Activated CD4-positive, alpha-beta memory T cell treated with anti-CD3 and anti-CD28 coated beads for 36 hours (primary cell): Measurements from ENCODE around the gene IGFBP5. TPM values are rescaled to one million over a fixed set of nuclear protein-coding genes. Genes with fewer than 3 reads are reported as not detected.

Experiments used
- CTCF ChIA-PET: fragments of 350-600 bp; sonication (Branson Sonifier 250); formaldehyde crosslinking; loops from one replicate; lab custom pipeline; 2021; ENCODE audit warnings: antibody characterized with exemption, inconsistent platforms; lab: Charles Lee
- POLR2A ChIA-PET: fragments of 350-600 bp; sonication (Branson Sonifier 250); formaldehyde crosslinking; loops from one replicate; lab custom pipeline; 2021; ENCODE audit warnings: antibody characterized with exemption; lab: Charles Lee
- DNase-seq: peaks from one replicate; pipeline ENCODE4 v3.0.0-alpha.2; 2020
- H3K27ac Mint-ChIP-seq: one replicate; pipeline ENCODE4 v1.8.0; 2021; ENCODE audit warnings: mixed read lengths
- H3K27me3 Mint-ChIP-seq: one replicate; pipeline ENCODE4 v1.8.0; 2021; ENCODE audit warnings: mixed read lengths
- H3K36me3 Mint-ChIP-seq: one replicate; pipeline ENCODE4 v1.8.0; 2021; ENCODE audit warnings: mixed read lengths
- H3K4me1 Mint-ChIP-seq: one replicate; pipeline ENCODE4 v1.8.0; 2021; ENCODE audit warnings: low read depth, mixed read lengths
- H3K4me3 Mint-ChIP-seq: one replicate; pipeline ENCODE4 v1.8.0; 2021; ENCODE audit warnings: mild to moderate bottlenecking, mixed read lengths
- H3K9me3 Mint-ChIP-seq: one replicate; pipeline ENCODE4 v1.8.0; 2021; ENCODE audit warnings: mixed read lengths
- intact Hi-C: fragments of 100-400 bp; cut with micrococcal nuclease; formaldehyde crosslinking; loops from one replicate; pipeline ENCODE4 v1.15.1; 2023
- total RNA-seq, 2 experiments: library from RNA; stranded (reverse); gene quantifications; one replicate each; pipeline ENCODE4 v1.2.3, GENCODE V29; 2021

IGFBP5 gene
- total RNA-seq, 2 experiments from 2014 or later = not detected

DNA sequence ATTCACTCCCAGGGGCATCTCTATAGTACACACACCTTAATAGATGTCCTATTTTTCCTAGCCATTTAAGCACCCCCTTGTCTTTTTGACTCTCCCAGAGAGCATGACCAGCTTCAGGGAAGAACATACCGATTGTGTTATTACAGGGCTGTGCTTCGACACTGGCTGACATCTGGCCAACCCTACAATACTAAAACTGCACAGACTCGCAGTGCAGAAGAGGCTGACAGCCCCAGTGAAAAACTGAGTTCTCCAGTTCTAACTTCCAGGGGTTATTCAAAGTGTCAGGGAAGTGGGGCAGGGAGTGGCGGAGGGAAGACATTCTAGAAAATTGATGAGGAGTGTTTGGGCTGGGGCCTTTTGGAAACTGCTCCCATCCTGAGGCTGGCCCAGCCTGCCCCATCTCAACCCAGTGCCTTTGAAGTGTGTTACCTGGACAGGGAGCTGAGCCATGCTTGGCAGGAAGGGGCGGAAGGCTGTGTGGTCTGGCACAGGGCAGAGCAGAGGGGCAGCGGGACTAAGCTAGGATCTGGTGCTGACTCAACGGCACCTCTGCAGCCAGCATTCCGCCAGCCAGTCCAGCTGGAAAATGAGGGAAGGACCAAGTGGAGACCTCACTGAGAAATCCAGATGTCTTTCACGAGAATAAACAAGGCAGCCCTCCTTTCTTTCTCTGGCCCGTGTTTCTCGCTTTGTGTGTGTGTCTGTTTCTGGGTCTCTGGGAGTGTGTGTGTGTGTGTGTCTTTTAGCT lies 15.4 kb upstream of the IGFBP5 start:
- Mint-ChIP-seq H3K36me3 (no peaks in the 10 kb centered on the region), H3K4me3 (no peak overlapping the region), H3K27ac (no peak overlapping the region), H3K9me3 (peaks cover 6% of the 10 kb centered on the region), H3K27me3 (peaks cover 4% of the 10 kb centered on the region), H3K4me1 (no peaks in the 10 kb centered on the region)
- DNase-seq = no peak
- intact Hi-C loops = no loop called here
- ChIA-PET CTCF (no interaction called here), POLR2A (no interaction called here)

DNA sequence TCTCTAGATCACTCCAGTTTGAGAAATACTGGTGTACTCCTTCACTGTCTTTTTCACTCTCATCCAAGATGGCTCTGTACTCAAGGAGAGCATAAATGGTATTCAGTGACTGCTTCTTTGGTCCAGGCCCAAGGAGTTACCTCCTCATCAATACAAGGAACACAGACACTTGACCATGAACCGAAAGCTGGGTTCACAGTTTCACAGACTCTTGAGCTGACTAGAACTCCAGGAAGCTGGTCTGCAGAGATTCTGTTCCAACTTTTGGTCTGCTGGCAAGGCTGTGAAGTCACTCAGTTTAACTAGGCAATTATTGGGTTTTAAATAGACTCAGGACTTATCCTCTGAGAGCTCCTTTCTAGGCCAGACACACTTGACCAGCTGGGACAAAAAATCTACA lies 7.4 kb upstream of the IGFBP5 start:
- ChIA-PET CTCF (no interaction called here), POLR2A (no interaction called here)
- no peaks in the 10 kb centered on the region for H3K9me3 Mint-ChIP-seq
- no peak for DNase-seq
- no peaks in the 10 kb centered on the region for H3K36me3 Mint-ChIP-seq
- peaks cover 4% of the 10 kb centered on the region for H3K27me3 Mint-ChIP-seq
- H3K4me1 Mint-ChIP-seq = no peaks in the 10 kb centered on the region
- intact Hi-C loops = no loop called here
- H3K27ac Mint-ChIP-seq = no peak overlapping the region
- no peak overlapping the region for H3K4me3 Mint-ChIP-seq

DNA sequence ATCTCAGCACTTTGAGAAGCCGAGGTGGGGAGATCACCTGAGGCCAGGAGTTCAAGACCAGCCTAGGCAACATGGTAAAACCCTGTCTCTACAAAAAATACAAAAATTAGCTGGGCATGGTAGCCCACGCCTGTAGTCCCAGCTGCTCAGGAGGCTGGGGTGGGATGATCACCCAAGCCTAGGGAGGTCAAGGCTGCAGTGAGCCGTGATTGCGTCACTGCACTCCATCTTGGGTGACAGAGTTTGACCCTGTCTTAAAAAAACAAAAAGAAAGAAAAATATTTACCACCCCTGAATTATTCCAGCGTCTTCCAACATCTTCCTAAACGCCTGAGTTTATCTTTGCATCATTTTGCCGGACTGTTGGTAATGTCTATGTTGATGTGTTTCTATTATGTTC lies 6.2 kb upstream of the IGFBP5 start:
- no peak for DNase-seq
- peaks cover 12% of the 10 kb centered on the region for H3K27me3 Mint-ChIP-seq
- CTCF ChIA-PET = no interaction called here
- H3K36me3 Mint-ChIP-seq = no peaks in the 10 kb centered on the region
- no peak overlapping the region for H3K4me3 Mint-ChIP-seq
- intact Hi-C loops = no loop called here
- no peaks in the 10 kb centered on the region for H3K4me1 Mint-ChIP-seq
- POLR2A ChIA-PET = no interaction called here
- H3K9me3 Mint-ChIP-seq = no peaks in the 10 kb centered on the region
- H3K27ac Mint-ChIP-seq = no peak overlapping the region

DNA sequence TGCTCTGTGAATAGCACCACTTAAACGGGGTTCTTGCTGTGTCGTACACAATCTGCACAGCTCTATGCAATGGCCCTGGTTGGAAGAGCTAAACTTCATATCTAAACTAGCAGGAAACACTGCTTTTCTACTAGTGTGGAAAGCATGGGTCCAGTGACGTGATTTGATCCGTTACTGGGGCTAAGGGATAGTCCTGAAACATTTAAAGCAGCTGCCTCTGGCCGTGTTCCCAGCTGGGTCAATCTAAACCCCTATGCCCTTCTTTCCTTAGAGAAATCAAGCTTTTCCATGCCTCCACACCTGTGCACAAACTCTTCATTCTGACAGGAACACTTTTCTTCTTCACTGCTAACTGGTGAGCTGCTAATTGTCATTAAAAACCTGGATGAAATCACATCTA lies 5.4 kb upstream of the IGFBP5 start:
- H3K36me3 Mint-ChIP-seq = no peaks in the 10 kb centered on the region
- no peak for DNase-seq
- ChIA-PET CTCF (interaction anchor here (1.4 kb wide), 1 partner anchor 15 kb away, joined by 3 read pairs; no protein-coding TSS in a partner anchor), POLR2A (no interaction called here)
- H3K9me3 Mint-ChIP-seq = no peaks in the 10 kb centered on the region
- intact Hi-C loops = no loop called here
- H3K4me3 Mint-ChIP-seq = no peak overlapping the region
- peaks cover 19% of the 10 kb centered on the region for H3K27me3 Mint-ChIP-seq
- no peaks in the 10 kb centered on the region for H3K4me1 Mint-ChIP-seq
- no peak overlapping the region for H3K27ac Mint-ChIP-seq

DNA sequence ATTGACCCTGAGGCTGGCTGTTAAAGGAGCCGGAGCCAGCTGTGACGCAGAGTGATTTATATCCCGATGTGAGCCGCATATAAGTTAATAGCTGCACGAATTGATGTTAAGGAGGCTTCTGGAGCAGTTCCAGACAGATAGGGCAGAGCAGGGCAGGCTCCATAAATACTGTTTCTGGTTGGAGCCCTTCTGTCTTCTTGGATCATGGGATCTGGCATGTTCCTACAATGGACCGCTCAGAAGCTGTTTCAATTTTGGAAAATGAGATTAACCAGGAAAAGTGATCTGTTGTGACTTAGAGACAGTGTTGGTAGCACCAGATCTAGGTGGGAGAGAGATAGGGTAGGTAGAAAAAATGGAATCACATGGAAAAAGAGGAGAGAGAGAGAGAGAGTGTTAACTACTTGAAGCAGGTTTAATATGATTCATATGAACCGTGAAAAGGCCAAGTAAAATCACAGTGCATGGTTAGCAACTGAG lies 4.8 kb upstream of the IGFBP5 start:
- POLR2A ChIA-PET = no interaction called here
- Mint-ChIP-seq H3K4me3 (no peak overlapping the region), H3K27ac (no peak overlapping the region), H3K9me3 (no peaks in the 10 kb centered on the region), H3K4me1 (no peaks in the 10 kb centered on the region), H3K36me3 (no peaks in the 10 kb centered on the region), H3K27me3 (peaks cover 22% of the 10 kb centered on the region)
- CTCF ChIA-PET = interaction anchor here (1.4 kb wide), 1 partner anchor 16 kb away, joined by 3 read pairs; no protein-coding TSS in a partner anchor
- intact Hi-C loops = no loop called here
- DNase-seq = no peak

DNA sequence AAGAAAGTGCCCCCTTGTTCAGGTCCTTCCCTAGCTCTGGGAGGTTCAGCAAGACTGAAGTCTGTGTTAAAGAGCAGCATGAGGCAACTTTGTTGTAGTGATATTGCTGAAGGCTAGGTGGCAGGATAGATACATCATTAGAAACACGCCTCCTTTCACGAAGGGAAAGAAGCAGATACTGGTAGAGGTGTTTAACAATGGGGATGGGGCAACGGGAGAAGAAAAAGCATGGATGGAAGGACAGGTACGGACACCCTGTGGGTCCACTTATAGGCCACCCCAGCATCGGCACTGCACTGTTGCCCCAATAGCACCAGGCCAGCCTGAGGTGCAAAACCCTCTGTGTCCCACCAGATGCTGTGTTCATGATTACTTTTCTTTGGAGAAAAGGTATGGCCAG lies 3.5 kb upstream of the IGFBP5 start:
- ChIA-PET CTCF (interaction anchor here (0.7 to 2.0 kb wide), 5 partner anchors 17 to 1014 kb away, joined by 3 to 7 read pairs (median 3); no protein-coding TSS in a partner anchor), POLR2A (no interaction called here)
- Mint-ChIP-seq H3K27ac (no peak overlapping the region), H3K36me3 (no peaks in the 10 kb centered on the region), H3K27me3 (peaks cover 30% of the 10 kb centered on the region), H3K4me1 (peaks cover 1% of the 10 kb centered on the region), H3K4me3 (no peak overlapping the region), H3K9me3 (no peaks in the 10 kb centered on the region)
- intact Hi-C loops = loop anchor here (1.0 to 10.0 kb wide), 5 partner anchors 48 to 1014 kb away; no protein-coding TSS in a partner anchor
- no peak for DNase-seq

DNA sequence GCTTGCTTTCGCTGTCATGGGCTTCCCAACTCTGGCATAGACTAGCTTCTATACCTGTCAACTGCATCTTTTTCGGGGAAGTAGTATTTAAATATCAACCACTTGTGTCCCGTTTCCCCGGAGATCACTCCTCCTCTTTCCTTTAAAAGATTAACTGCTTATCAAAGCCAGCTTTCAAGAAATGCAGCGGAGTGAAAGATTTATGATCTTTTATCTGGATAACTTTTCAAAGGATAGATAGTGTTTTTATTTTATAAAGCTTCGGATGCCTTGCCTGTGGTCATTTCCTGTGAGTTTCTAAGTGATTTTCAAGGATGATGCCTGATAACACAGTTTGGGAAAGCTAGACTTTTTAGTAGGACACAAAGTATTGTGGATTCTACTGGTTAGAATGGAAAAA lies 2.9 kb upstream of the IGFBP5 start:
- Mint-ChIP-seq H3K4me1 (peaks cover 5% of the 10 kb centered on the region), H3K4me3 (no peak overlapping the region), H3K9me3 (no peaks in the 10 kb centered on the region), H3K27ac (no peak overlapping the region), H3K27me3 (peaks cover 35% of the 10 kb centered on the region), H3K36me3 (no peaks in the 10 kb centered on the region)
- intact Hi-C loops = loop anchor here (2.0 to 10.0 kb wide), 4 partner anchors 49 to 917 kb away; no protein-coding TSS in a partner anchor
- DNase-seq = no peak
- ChIA-PET CTCF (interaction anchor here (0.7 to 2.0 kb wide), 5 partner anchors 16 to 1015 kb away, joined by 3 to 7 read pairs (median 3); no protein-coding TSS in a partner anchor), POLR2A (no interaction called here)

DNA sequence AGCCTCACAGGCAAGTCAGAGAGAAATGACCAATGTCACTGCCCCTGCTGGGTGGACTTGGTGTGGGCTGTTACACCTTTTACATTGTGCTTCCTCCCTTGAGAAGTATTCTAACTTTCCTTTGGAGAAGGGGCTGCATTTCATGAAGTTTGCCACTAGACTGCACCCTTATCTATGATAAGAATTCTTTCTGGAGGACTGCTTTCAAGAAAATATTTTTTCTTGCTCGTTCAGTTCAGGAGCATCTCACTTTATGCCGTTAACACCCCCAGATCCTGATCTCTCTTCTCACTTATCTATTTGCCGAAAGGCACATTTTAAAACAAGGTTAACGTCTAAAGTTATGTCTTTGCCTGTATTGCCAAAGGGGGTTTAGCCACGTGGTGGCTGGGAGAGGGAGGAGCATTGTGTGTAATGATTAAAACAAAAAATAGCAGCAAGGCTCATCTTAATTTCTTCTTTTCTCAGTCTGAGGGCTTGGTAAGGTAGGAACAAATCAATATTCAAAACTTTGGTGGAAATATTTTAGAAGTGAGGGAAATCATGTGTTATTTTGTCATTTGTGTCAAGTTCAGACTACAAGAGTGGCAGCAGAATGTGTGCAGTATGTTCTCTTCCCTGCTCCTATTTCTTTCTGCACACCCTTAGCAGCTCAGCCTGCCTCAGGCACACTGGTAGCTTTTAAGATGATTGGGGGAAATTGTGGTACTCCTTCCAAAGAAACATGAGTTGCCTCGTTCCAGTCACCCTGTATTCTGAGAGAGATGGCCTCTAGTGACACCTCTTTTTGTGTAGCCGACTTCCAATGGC lies 1.6 kb upstream of the IGFBP5 start:
- POLR2A ChIA-PET = no interaction called here
- no peak overlapping the region for H3K27ac Mint-ChIP-seq
- peaks cover 42% of the 10 kb centered on the region for H3K27me3 Mint-ChIP-seq
- no peaks in the 10 kb centered on the region for H3K36me3 Mint-ChIP-seq
- H3K4me1 Mint-ChIP-seq = peaks cover 16% of the 10 kb centered on the region
- intact Hi-C loops = loop anchor here (5.0 to 10.0 kb wide), 3 partner anchors 50 to 918 kb away; no protein-coding TSS in a partner anchor
- no peaks in the 10 kb centered on the region for H3K9me3 Mint-ChIP-seq
- DNase-seq = no peak
- CTCF ChIA-PET = interaction anchor here (1.3 kb wide), 1 partner anchor 10 kb away, joined by 3 read pairs; no protein-coding TSS in a partner anchor
- H3K4me3 Mint-ChIP-seq = no peak overlapping the region

DNA sequence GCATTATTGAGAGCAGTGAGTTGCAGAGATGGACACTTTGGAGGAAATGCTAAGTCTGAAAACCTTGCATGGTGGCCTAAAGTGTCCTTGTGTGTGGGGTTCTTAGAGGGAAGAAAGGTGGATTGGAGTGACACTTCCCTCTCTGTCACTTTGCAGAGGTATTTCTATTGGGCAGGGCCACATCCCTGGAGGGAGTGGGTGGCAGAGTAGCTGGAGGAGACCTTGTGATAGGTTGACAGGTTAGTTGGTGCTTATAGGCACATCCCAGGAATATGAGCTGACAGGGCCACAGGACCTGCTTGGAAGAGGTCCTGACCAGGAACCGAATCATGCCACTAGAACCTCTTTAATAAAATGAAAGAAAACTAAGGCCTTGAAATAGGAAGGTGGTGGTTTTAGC lies 972 bp upstream of the IGFBP5 start:
- intact Hi-C loops = loop anchor here (5.0 to 10.0 kb wide), 3 partner anchors 51 to 918 kb away; no protein-coding TSS in a partner anchor
- ChIA-PET CTCF (interaction anchor here (1.3 to 1.6 kb wide), 3 partner anchors 9 to 814 kb away, joined by 3 to 10 read pairs (median 3); no protein-coding TSS in a partner anchor), POLR2A (no interaction called here)
- Mint-ChIP-seq H3K27ac (no peak overlapping the region), H3K4me3 (no peak overlapping the region), H3K36me3 (no peaks in the 10 kb centered on the region), H3K27me3 (peaks cover 42% of the 10 kb centered on the region), H3K9me3 (no peaks in the 10 kb centered on the region), H3K4me1 (peaks cover 20% of the 10 kb centered on the region)
- DNase-seq = no peak

DNA sequence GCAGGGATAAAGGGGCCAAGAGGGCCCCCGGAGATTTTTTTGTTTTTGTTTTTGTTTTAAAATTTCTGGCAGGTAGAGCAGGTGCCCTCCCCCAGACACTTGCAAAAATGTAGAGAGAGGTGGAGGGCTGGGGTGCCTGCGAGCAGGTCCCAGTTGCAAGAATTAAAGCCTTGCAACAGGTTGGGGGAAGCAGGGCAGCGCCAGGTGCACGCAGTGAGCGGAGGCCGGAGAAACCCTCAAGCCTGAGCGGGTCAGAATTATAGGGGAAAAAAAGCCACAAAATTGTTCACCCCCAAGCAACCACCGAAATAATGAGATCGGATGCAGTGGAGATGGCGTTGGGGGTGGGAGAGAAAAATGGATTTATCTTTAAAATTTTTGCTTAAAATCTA lies 527 bp downstream of the IGFBP5 start:
- H3K27me3 Mint-ChIP-seq = peaks cover 52% of the 10 kb centered on the region
- intact Hi-C loops = loop anchor here (5.0 to 10.0 kb wide), 4 partner anchors 52 to 1062 kb away; no protein-coding TSS in a partner anchor
- no peak overlapping the region for H3K4me3 Mint-ChIP-seq
- DNase-seq = no peak
- H3K27ac Mint-ChIP-seq = no peak overlapping the region
- no peaks in the 10 kb centered on the region for H3K36me3 Mint-ChIP-seq
- ChIA-PET CTCF (interaction anchor here (0.6 to 2.4 kb wide), 5 partner anchors 8 to 1018 kb away, joined by 3 to 10 read pairs (median 6); no protein-coding TSS in a partner anchor), POLR2A (no interaction called here)
- no peaks in the 10 kb centered on the region for H3K9me3 Mint-ChIP-seq
- H3K4me1 Mint-ChIP-seq = peaks cover 25% of the 10 kb centered on the region

DNA sequence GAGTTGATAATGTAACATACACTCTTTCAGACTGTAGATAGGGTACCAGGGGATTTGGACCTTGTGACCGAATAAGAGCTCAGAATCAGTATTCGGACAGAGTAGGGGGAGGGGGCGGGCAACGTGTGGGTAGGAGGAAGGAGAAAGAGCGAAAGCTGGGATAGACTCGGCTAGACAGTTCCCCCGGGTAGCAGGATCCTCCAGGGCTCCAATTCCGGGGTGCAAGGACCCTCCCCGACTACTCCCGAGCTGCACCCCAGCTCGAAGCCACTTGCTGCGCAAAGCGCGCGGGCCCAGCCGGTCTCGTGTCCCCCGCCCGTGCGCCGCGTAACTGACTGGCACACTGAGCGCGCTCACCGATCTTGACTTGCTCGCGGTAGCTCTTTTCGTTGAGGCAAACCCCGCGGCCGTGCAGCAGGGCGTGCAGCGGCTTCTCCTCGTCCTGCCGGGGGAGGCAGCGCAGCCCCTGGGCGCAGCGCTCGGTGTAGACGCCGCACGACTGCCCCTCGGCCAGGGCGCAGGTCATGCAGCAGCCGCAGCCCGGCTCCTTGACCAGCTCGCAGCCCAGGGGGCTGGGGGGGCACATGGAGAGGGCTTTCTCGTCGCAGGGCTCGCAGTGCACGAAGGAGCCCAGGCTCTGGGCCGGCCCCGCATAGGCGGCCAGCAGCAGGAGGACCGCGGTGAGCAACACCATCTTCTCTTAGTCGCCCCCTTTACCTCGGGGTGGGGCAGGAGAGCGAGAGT lies 1.1 kb downstream of the IGFBP5 start:
- intact Hi-C loops = loop anchor here (5.0 to 10.0 kb wide), 2 partner anchors 921 to 1063 kb away; no protein-coding TSS in a partner anchor
- DNase-seq = peak; percentile 51
- Mint-ChIP-seq H3K36me3 (no peaks in the 10 kb centered on the region), H3K4me3 (peak overlapping the region; percentile 40), H3K4me1 (peaks cover 25% of the 10 kb centered on the region), H3K27ac (no peak overlapping the region), H3K9me3 (no peaks in the 10 kb centered on the region), H3K27me3 (peaks cover 57% of the 10 kb centered on the region)
- ChIA-PET POLR2A (no interaction called here), CTCF (interaction anchor here (1.2 to 2.4 kb wide), 3 partner anchors 10 to 1019 kb away, joined by 5 to 10 read pairs (median 6); no protein-coding TSS in a partner anchor)
